Activated CD4-positive, alpha-beta T cell treated with anti-CD3 and anti-CD28 coated beads, Interleukin-2, amount 50 U/mL, for 48 hours (primary cell): ENCODE measurements around the gene DSCAML1.
"Not testable (repeated sequence)": the region's sequence is repeated elsewhere in the genome, so short reads cannot be mapped to it uniquely, and the experiment has no call there.

Experiments used
- DNase-seq, 2 experiments: peaks; one replicate each; pipeline ENCODE4 v3.0.0-alpha.2; 2020

Gene DSCAML1

GRCh38 chr11:117417856-117418255 is 379.2 kb downstream of the DSCAML1 start:
- DNase-seq: no peak

GRCh38 chr11:117417342-117417741 is 379.7 kb downstream of the DSCAML1 start:
- no peak for DNase-seq

- no peak for DNase-seq
Measured at GRCh38 chr11:117415358-117415896, 381.6 kb downstream of the DSCAML1 start.

GRCh38 chr11:117414724-117415123 is 382.3 kb downstream of the DSCAML1 start:
- DNase-seq: no peak

- DNase-seq: no peak
Measured at GRCh38 chr11:117413616-117414015, 383.4 kb downstream of the DSCAML1 start.

- no peak for DNase-seq
Measured at GRCh38 chr11:117412653-117413275, 384.3 kb downstream of the DSCAML1 start.

GRCh38 chr11:117412176-117412575 is 384.8 kb downstream of the DSCAML1 start:
- no peak for DNase-seq

GRCh38 chr11:117411736-117412135 is 385.3 kb downstream of the DSCAML1 start:
- no peak for DNase-seq

GRCh38 chr11:117410861-117411710 is 385.9 kb downstream of the DSCAML1 start:
- DNase-seq: no peak

- DNase-seq: no peak
Measured at GRCh38 chr11:117410238-117410637, 386.8 kb downstream of the DSCAML1 start.

GRCh38 chr11:117409511-117409910 is 387.5 kb downstream of the DSCAML1 start:
- DNase-seq: no peak

- no peak for DNase-seq
Measured at GRCh38 chr11:117408356-117408755, 388.7 kb downstream of the DSCAML1 start.

- no peak for DNase-seq
Measured at GRCh38 chr11:117407016-117407415, 390.0 kb downstream of the DSCAML1 start.

GRCh38 chr11:117405898-117406297 is 391.1 kb downstream of the DSCAML1 start:
- DNase-seq: not testable (repeated sequence)

- DNase-seq: not testable (repeated sequence)
Measured at GRCh38 chr11:117399100-117399840, 397.7 kb downstream of the DSCAML1 start.

- not testable (repeated sequence) for DNase-seq
Measured at GRCh38 chr11:117398618-117399017, 398.4 kb downstream of the DSCAML1 start.

GRCh38 chr11:117396970-117397369 is 400.0 kb downstream of the DSCAML1 start:
- no peak for DNase-seq

- no peak for DNase-seq
Measured at GRCh38 chr11:117395476-117395875, 401.5 kb downstream of the DSCAML1 start.

- DNase-seq: no peak
Measured at GRCh38 chr11:117394221-117394925, 402.6 kb downstream of the DSCAML1 start.

GRCh38 chr11:117392979-117393378 is 404.0 kb downstream of the DSCAML1 start:
- DNase-seq: no peak

- no peak for DNase-seq
Measured at GRCh38 chr11:117392001-117392690, 404.9 kb downstream of the DSCAML1 start.

- no peak for DNase-seq
Measured at GRCh38 chr11:117391181-117391580, 405.8 kb downstream of the DSCAML1 start.
